Measurements from ENCODE around the gene TPO.
A peak's percentile ranks its signal among the peaks of the same experiment; 100 is the strongest.
"Not testable (repeated sequence)": the region's sequence is repeated elsewhere in the genome, so short reads cannot be mapped to it uniquely, and the experiment has no call there.

The TPO gene

GRCh38 chr2:1571477-1572417, 158.5 kb downstream of the TPO start:
- peak; percentile 83 for FAIRE-seq
- DNase-seq (ENCODE audit: insufficient read length, low spot score): no peak

DNA sequence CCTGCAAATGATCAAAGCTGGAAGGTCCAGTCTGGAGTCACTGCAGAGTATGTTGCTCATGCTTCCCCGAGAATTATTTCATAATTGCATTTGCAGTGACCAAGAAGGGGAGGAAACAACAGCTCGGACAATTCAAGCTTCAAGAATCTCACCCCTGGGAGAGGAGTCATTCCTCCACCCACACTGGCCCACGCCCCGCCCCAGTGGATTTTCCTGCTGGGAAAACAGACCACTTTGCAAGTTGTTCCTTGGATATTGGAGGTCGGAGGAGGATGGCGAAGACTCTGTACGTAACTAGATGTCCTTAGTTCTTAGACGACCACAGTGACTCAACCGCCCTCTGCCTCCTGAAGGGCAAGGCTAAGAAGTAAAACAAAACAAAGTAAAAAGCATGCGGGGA, 159.4 kb downstream of the TPO start:
- peak; percentile 50 for DNase-seq (ENCODE audit: insufficient read length, low spot score)
- peak; percentile 87 for FAIRE-seq

- DNase-seq (ENCODE audit: insufficient read length, low spot score) (no peak), FAIRE-seq (no peak)
Measured at GRCh38 chr2:1577846-1578245, 164.6 kb downstream of the TPO start.

- not testable (repeated sequence) for FAIRE-seq; DNase-seq (ENCODE audit: insufficient read length, low spot score)
Measured at GRCh38 chr2:1581257-1581964, 168.1 kb downstream of the TPO start.

- DNase-seq (ENCODE audit: insufficient read length, low spot score): no peak
- FAIRE-seq: peak; percentile 31
Measured at GRCh38 chr2:1581965-1582625, 168.8 kb downstream of the TPO start.

GRCh38 chr2:1582891-1583341, 169.7 kb downstream of the TPO start:
- no peak for FAIRE-seq
- DNase-seq (ENCODE audit: insufficient read length, low spot score): no peak

GRCh38 chr2:1584051-1584531, 170.8 kb downstream of the TPO start:
- DNase-seq (ENCODE audit: insufficient read length, low spot score): no peak
- FAIRE-seq: no peak

DNA sequence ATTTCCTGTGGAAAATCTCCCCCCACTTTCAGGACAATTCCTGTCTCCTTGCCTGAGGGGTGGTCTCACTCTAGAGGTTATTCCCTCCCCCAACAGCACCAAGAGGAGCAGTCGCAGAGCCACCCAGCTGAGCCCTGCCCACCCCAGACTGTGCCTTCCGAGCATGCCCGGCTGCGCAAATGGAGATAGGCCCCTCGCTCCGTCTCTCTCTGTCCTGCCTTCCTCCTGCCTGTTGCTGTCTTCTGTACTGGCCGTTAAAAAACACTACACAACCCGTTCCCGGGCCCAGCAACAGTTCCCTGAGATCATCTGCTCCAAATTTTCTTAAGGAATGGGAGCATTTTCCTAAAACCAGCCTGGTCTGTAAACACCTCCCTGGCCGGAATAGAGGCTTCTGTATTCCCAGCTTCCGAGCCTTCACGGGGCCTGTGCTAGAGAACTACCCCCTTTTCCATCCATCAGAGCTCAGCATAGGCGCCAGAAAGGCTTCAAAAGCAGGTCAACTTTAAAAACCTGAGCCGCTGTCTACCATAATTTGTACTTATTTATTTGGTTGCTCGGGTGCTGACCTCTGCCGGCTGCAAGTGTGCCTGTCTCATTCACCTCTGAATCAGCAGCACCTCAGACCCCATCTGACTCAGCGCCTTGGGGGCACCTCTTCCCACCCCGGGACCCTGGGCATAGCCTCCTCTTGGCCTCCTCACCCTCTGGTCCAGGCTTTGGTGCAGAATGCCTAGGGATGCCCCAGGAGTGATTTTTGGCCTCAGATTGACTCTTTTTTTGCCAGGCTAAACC, 171.6 kb downstream of the TPO start:
- DNase-seq (ENCODE audit: insufficient read length, low spot score) (no peak), FAIRE-seq (no peak)

GRCh38 chr2:1585635-1586034, 172.4 kb downstream of the TPO start:
- no peak for FAIRE-seq

DNA sequence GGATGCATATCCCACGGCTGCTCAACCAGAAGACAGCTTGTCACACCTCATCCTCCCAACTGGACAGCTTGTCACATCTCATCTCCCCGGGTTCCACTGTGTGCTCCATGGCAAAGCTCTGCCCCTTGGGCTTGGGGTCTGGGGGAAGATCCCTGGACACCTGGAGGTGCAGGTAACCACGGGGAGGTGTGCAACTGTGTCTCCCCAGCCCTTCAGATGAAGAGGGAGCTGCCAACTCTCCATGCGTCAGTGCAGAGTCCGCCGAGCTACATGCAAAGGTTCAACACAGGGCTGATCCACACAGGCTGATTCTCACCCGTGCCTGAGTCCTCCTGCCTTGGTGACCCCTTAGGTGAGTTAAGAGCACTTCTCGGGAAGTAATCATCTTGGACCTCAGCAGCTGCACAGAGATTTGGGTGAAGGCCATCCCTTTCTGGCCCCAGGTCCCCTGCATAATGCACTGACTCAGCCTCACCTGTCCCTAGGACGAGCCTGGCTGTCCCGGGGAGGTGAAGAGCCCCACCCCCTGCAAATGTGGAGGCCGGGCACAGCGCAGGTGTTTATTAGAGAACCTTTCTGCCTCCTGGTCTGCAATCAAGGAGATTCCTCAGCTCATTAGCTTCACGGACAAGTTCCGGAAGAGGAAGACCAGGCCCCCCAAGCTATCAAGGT, 173.1 kb downstream of the TPO start:
- FAIRE-seq (no peak), DNase-seq (ENCODE audit: insufficient read length, low spot score) (no peak)

More at GRCh38 chr2:1585635-1586034, 172.4 kb downstream of the TPO start:
- DNase-seq (ENCODE audit: insufficient read length, low spot score): no peak

- FAIRE-seq: peak; percentile 96
- no peak for DNase-seq (ENCODE audit: insufficient read length, low spot score)
Measured at GRCh38 chr2:1586923-1587840, 173.9 kb downstream of the TPO start.

GRCh38 chr2:1588051-1588977, 175.1 kb downstream of the TPO start:
- no peak for FAIRE-seq

DNA sequence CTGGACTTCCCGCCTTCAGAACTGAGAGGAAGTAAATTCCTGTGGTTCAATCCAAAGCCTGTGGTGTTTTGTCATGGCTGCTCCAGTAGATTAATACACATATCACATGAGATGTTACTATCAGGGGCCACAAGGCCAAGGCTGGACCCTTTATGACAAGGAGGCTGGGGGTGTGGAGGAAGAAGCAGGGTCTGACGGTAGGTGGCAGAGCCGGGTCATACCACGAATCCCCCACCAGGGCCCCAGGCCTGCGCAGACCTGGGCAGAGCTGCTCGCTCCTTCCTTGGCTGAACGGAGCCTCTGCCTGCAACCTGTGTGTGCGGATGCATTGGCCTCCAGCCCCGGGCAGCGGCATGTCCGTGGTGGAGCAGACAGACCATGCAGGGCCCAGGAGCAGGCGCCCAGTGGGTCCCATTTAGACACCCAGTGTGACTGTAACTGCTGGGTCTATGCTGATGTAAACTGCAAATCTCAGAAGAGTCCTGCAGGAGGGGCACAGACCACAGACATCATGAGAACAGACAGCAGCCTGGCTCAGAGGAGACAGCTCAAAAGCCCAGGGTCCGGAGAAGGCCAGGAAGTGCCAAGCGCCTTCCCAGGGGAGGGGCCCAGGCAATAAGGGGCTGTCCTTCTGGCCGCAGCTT, 175.8 kb downstream of the TPO start:
- no peak for DNase-seq (ENCODE audit: insufficient read length, low spot score)

More at GRCh38 chr2:1588051-1588977, 175.1 kb downstream of the TPO start:
- no peak for DNase-seq (ENCODE audit: insufficient read length, low spot score)

GRCh38 chr2:1590596-1591460, 177.6 kb downstream of the TPO start:
- DNase-seq (ENCODE audit: insufficient read length, low spot score) (no peak), FAIRE-seq (no peak)

More for the DNA sequence above, 175.8 kb downstream of the TPO start:
- peak; percentile 16 for FAIRE-seq

DNA sequence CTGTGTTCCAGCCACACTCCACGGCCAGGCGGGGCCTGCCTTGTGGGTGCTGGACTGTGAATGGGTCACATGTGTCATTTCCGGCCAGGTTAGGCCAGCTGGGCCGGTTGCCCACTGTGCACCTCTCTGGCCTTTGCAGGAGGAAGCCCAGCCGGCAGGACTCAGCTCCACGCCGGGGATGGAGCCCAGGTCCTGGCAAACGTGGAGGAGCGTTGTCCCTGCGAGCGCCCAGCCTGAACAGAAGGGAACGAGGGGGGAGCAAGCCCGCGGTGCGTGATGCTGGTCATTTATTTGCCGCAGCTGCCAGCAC, 178.2 kb downstream of the TPO start:
- DNase-seq (ENCODE audit: insufficient read length, low spot score): no peak
- no peak for FAIRE-seq
